K562 (cell line): ENCODE results near the gene IRF8. TPM values are rescaled to one million over a fixed set of nuclear protein-coding genes. Genes with fewer than 3 reads are reported as not detected.

Experiments used
- ATAC-seq: fragments of 200-7000 bp; cut with Tn5 transposase; 3 replicates; pipeline ENCODE4 v1.9.1; 2020; ENCODE audit warnings: moderate library complexity
- BruUV-seq: library from RNA; stranded (reverse); fragments of 400-500 nt; replicated peaks from 2 replicates; lab custom pipeline; 2021; lab: Mats Ljungman, UMichigan
- CTCF ChIA-PET: fragments of 300-600 bp; formaldehyde crosslinking; extraction: SDS; loops from one replicate; lab custom pipeline; 2021; ENCODE audit warnings: low intra/inter-chr PET ratio; lab: Yijun Ruan, JAX
- POLR2A ChIA-PET: fragments of 300-600, 350-650 bp; sonication (Branson Sonifier 250); formaldehyde crosslinking; extraction: SDS; loops from one replicate; lab custom pipeline; 2021; ENCODE audit warnings: antibody characterized with exemption, inconsistent platforms; lab: Yijun Ruan, JAX
- DNase-seq, 4 experiments: peaks; one replicate each; pipeline versions ENCODE4 v3.0.0 to v3.0.0-alpha.2; 2011 to 2018; ENCODE audit warnings: low spot score in 3 of 4, mixed read lengths in 3 of 4; ENCODE audit errors: extremely low read depth in 1 of 4
- FAIRE-seq: peaks from 2 replicates; lab custom pipeline; 2011; peaks lifted over from hg19 to GRCh38; lab: Jason Lieb, UNC
- H2AFZ ChIP-seq: 2 replicates; pipeline ENCODE4 v1.6.0; 2011; ENCODE audit warnings: low read depth, low read length, control low read depth, inconsistent platforms
- H3K27ac ChIP-seq: fragments of 200-600 bp; 3 replicates; pipeline ENCODE4 v1.8.0; 2011; ENCODE audit warnings: low read depth, mild to moderate bottlenecking, control low read depth, inconsistent platforms, low read length, moderate library complexity, mixed read lengths; ENCODE audit errors: extremely low read depth
- H3K27me3 ChIP-seq, 2 experiments: fragments of 300-600 bp in 1 of 2; 2 replicates in 1 of 2; 3 replicates in 1 of 2; pipeline versions ENCODE4 v1.6.0 to v1.8.0; 2011; ENCODE audit warnings: inconsistent platforms in 2 of 2, low read length in 2 of 2, mild to moderate bottlenecking in 1 of 2, mixed read lengths in 1 of 2, moderate library complexity in 1 of 2; ENCODE audit not compliant: control insufficient read depth in 2 of 2, insufficient read depth in 2 of 2
- H3K36me3 ChIP-seq: fragments of 300-600 bp; 3 replicates; pipeline ENCODE4 v1.8.0; 2011; ENCODE audit warnings: mild to moderate bottlenecking, low read length, inconsistent platforms; ENCODE audit not compliant: control insufficient read depth, insufficient read depth
- H3K4me1 ChIP-seq, 2 experiments: fragments of 200-600 bp in 1 of 2; replicated peaks in 1 of 2; 2 replicates in 1 of 2; 3 replicates in 1 of 2; pipeline versions ENCODE4 v1.5.1 to v1.8.0; 2011; ENCODE audit warnings: inconsistent platforms in 2 of 2, low read length in 2 of 2, mild to moderate bottlenecking in 1 of 2, mixed read lengths in 1 of 2, moderate library complexity in 1 of 2; ENCODE audit not compliant: control insufficient read depth in 2 of 2, insufficient read depth in 2 of 2
- H3K4me2 ChIP-seq: 2 replicates; pipeline ENCODE4 v1.6.1; 2011; ENCODE audit warnings: low read length, control low read depth, inconsistent platforms, mixed read lengths; ENCODE audit not compliant: insufficient read depth
- H3K4me3 ChIP-seq: fragments of 200-600 bp; sonication (generic), shearing (Covaris generic); 2 replicates; pipeline ENCODE4 v1.5.1; 2016; ENCODE audit warnings: control low read depth, inconsistent platforms
- H3K79me2 ChIP-seq: fragments of 200-600 bp; 3 replicates; pipeline ENCODE4 v1.8.0; 2011; ENCODE audit warnings: low read length, inconsistent platforms; ENCODE audit not compliant: control insufficient read depth, insufficient read depth
- H3K9ac ChIP-seq, 2 experiments: 2 replicates each; pipeline versions ENCODE4 v1.6.0 to v1.6.1; 2011; ENCODE audit warnings: low read depth in 2 of 2, low read length in 2 of 2, control low read depth in 1 of 2, inconsistent platforms in 1 of 2, mild to moderate bottlenecking in 1 of 2, mixed read lengths in 1 of 2; ENCODE audit not compliant: insufficient read depth in 1 of 2
- H3K9me1 ChIP-seq: one replicate; pipeline ENCODE4 v1.6.0; 2011; ENCODE audit warnings: inconsistent platforms, mild to moderate bottlenecking, low read length, moderate library complexity; ENCODE audit not compliant: control insufficient read depth, insufficient read depth
- H3K9me3 ChIP-seq: replicated peaks from 2 replicates; pipeline ENCODE4 v1.5.1; 2011; ENCODE audit warnings: low read depth, low read length, inconsistent platforms; ENCODE audit not compliant: control insufficient read depth, insufficient read depth
- H4K20me1 ChIP-seq: replicated peaks from 2 replicates; pipeline ENCODE4 v1.6.1; 2011; ENCODE audit warnings: low read length, inconsistent platforms, mixed read lengths; ENCODE audit not compliant: control insufficient read depth, insufficient read depth
- DDX20 ChIP-seq: fragments of 450-650 bp; IDR thresholded peaks from 2 replicates; pipeline ENCODE4 v1.6.1; 2016; ENCODE audit warnings: missing genetic modification characterization, low read depth, mild to moderate bottlenecking, missing compliant biosample characterization, moderate library complexity
- DPF2 ChIP-seq: fragments of 450-650 bp; IDR thresholded peaks from 2 replicates; pipeline ENCODE4 v1.6.1; 2016
- GABPB2 ChIP-seq: fragments of 250-450 bp; sonication (Bioruptor Pico); conservative IDR thresholded peaks from 2 replicates; pipeline ENCODE4 v1.5.1; 2021; ENCODE audit warnings: mild to moderate bottlenecking
- GATA2 ChIP-seq: sonication (generic); formaldehyde crosslinking; IDR thresholded peaks from 2 replicates; pipeline ENCODE4 v1.4.0; 2020; ENCODE audit warnings: mild to moderate bottlenecking, missing genetic modification reagents
- NFE2L1 ChIP-seq: fragments of 450-650 bp; IDR thresholded peaks from 2 replicates; pipeline ENCODE4 v1.6.1; 2016; ENCODE audit warnings: missing genetic modification characterization, low read depth, mild to moderate bottlenecking, missing compliant biosample characterization, moderate library complexity, borderline replicate concordance
- RAD51 ChIP-seq: fragments of 450-650 bp; IDR thresholded peaks from 2 replicates; pipeline ENCODE4 v1.7.1; 2016; ENCODE audit warnings: low read depth, mild to moderate bottlenecking, borderline replicate concordance
- RUNX1 ChIP-seq: sonication (generic); IDR thresholded peaks from 2 replicates; pipeline ENCODE4 v1.6.1; 2016; ENCODE audit warnings: antibody characterized with exemption, low read depth
- SUPT5H ChIP-seq: fragments of 450-650 bp; IDR thresholded peaks from 2 replicates; pipeline ENCODE4 v1.6.1; 2016
- WHSC1 ChIP-seq: IDR thresholded peaks from one replicate; pipeline ENCODE4 v1.6.1; 2012; ENCODE audit warnings: low read length, control low read depth, inconsistent platforms
- ZNF140 ChIP-seq: fragments of 250-450 bp; sonication (Bioruptor Pico); IDR thresholded peaks from 2 replicates; pipeline ENCODE4 v1.8.0; 2021; ENCODE audit warnings: moderate library complexity, mild to moderate bottlenecking, inconsistent platforms
- ZNF282 ChIP-seq: sonication (generic); formaldehyde crosslinking; IDR thresholded peaks from 2 replicates; pipeline ENCODE4 v1.8.1; 2023; ENCODE audit warnings: missing genetic modification reagents
- ZNF764 ChIP-seq: fragments of 250-450 bp; sonication (Bioruptor Pico); IDR thresholded peaks from 2 replicates; pipeline ENCODE4 v1.4.0; 2020; ENCODE audit warnings: low read depth, mild to moderate bottlenecking, moderate library complexity
- WGBS: fragments of 100-300 bp; shearing (Covaris generic); methylation state at CpG from one replicate; pipeline ENCODE4 v1.1.6; 2016; ENCODE audit warnings: low coverage, mixed read lengths; ENCODE audit not compliant: insufficient coverage; ENCODE audit errors: missing lambda C conversion rate; 5-methylcytosine and 5-hydroxymethylcytosine counted together
- in situ Hi-C: fragments of 300-500 bp; cut with MboI; formaldehyde crosslinking; loops from 4 replicates; pipeline ENCODE4 v1.15.0; 2018; ENCODE audit warnings: inconsistent platforms, mixed read lengths
- intact Hi-C: fragments of 100-400 bp; cut with micrococcal nuclease; formaldehyde crosslinking; loops from 2 replicates; pipeline ENCODE4 v1.14.2; 2022
- polyA plus RNA-seq, 8 experiments: library from polyadenylated mRNA; depleted of rRNA in 4 of 8; stranded (reverse) in 5 of 8; unstranded in 3 of 8; fragments of >200 nt; fragmentation: Nextera tagmentation in 2 of 8; fragmentation: Illumina TruSeq in 1 of 8; extraction: Ambion mirVana in 2 of 8; extraction: Trizol in 1 of 8; gene quantifications; 2 replicates each; pipeline versions ENCODE4 v1.2.1 to v1.2.3, GENCODE V29; 2011 to 2014; ENCODE audit warnings: inconsistent platforms in 1 of 8, missing spikeins in 1 of 8
- total RNA-seq, 7 experiments: library from RNA; depleted of rRNA in 6 of 7; stranded (reverse); fragments of >200 nt in 6 of 7; fragmentation: Illumina TruSeq in 2 of 7; extraction: Trizol in 2 of 7; gene quantifications; 2 replicates each; pipeline versions ENCODE4 v1.2.1 to v1.2.3, GENCODE V29; 2011 to 2021; ENCODE audit warnings: low replicate concordance in 1 of 7
- TF ChIP-seq, protein P1 (sequence below), 2 experiments: fragments of 450-650 bp in 1 of 2; sonication (generic) in 1 of 2; formaldehyde crosslinking; conservative IDR thresholded peaks; 2 replicates each; pipeline versions ENCODE4 v1.4.0 to v1.8.1; 2020 to 2022; ENCODE audit warnings: mild to moderate bottlenecking in 1 of 2, missing genetic modification reagents in 1 of 2
- TF ChIP-seq, protein P2 (sequence below), 2 experiments: fragments of 450-650 bp in 1 of 2; IDR thresholded peaks; 2 replicates each; pipeline ENCODE4 v1.6.1; 2011 to 2017; ENCODE audit warnings: low read depth in 2 of 2, antibody characterized with exemption in 1 of 2, borderline replicate concordance in 1 of 2, low read length in 1 of 2, mild to moderate bottlenecking in 1 of 2, mixed read lengths in 1 of 2; ENCODE audit not compliant: control insufficient read depth in 1 of 2
- TF ChIP-seq, protein P3 (sequence below): fragments of 200-800 bp; sonication (Bioruptor generic); IDR thresholded peaks from 2 replicates; pipeline ENCODE4 v1.6.1; 2017; ENCODE audit warnings: missing genetic modification characterization, missing compliant biosample characterization

IRF8 gene
- total and polyA plus RNA-seq, 9 of the 15 experiments (the other 6 are each of a cell fraction or from before 2014, with no cell fraction given), result 0.01 to 0.98 TPM; not detected in 7

DNA sequence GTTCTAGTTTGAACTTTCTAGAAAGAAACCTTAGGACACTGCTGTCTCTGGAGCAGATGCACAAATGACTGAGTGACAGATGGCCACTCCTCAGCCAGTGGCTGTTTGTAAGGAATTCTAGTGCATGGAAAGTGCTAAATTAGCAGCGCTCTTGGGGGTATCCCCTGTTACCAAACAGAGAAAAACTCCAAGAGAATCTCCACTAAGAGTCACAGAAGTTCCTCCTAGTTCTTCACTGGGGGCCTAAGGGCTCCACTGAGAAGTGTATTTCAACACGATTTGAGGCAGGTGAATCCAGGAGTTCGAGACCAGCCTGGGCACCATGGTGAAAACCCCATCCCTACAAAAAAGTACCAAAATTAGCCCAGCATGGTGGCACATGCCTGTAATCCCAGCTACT lies 18.1 kb upstream of the IRF8 start:
- intact Hi-C loops, result no loop called here
- WGBS, result 0% methylated on average over 3 of the region's 3 CpGs
- CTCF ChIA-PET, result no interaction called here

DNA sequence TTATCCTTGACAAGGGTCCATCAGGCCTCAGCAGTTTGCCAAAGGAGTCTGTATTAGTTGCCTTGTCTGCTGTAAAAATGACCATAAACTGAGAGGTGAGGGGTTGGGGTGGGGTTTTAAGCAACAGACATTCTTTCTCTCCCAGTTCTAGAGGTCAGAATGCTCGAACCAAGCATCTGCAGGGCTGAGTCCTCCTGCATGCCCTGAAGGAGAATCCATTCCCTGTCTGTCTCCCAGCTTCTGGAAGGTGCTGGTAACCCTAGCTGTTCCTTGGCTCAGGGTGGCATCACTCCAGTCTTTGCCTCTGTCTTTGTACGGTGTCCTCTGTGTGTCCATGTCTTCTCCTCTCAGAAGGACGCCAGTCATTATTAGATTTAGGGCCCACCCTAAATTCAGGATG lies 17.5 kb upstream of the IRF8 start:
- no TSS peak for BruUV-seq
- CTCF ChIA-PET, result no interaction called here
- in situ Hi-C loops, result no loop called here
- TF ChIP-seq RUNX1, result no peak
- no peak for TF ChIP-seq RAD51
- TF ChIP-seq, protein P1, sequence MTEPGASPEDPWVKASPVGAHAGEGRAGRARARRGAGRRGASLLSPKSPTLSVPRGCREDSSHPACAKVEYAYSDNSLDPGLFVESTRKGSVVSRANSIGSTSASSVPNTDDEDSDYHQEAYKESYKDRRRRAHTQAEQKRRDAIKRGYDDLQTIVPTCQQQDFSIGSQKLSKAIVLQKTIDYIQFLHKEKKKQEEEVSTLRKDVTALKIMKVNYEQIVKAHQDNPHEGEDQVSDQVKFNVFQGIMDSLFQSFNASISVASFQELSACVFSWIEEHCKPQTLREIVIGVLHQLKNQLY (CRISPR knock-in tag; conservative IDR thresholded peaks at IDR 0.05), result no peak
- no peak for TF ChIP-seq DDX20 (tag)
- no peak for TF ChIP-seq ZNF282
- TF ChIP-seq, protein P2, sequence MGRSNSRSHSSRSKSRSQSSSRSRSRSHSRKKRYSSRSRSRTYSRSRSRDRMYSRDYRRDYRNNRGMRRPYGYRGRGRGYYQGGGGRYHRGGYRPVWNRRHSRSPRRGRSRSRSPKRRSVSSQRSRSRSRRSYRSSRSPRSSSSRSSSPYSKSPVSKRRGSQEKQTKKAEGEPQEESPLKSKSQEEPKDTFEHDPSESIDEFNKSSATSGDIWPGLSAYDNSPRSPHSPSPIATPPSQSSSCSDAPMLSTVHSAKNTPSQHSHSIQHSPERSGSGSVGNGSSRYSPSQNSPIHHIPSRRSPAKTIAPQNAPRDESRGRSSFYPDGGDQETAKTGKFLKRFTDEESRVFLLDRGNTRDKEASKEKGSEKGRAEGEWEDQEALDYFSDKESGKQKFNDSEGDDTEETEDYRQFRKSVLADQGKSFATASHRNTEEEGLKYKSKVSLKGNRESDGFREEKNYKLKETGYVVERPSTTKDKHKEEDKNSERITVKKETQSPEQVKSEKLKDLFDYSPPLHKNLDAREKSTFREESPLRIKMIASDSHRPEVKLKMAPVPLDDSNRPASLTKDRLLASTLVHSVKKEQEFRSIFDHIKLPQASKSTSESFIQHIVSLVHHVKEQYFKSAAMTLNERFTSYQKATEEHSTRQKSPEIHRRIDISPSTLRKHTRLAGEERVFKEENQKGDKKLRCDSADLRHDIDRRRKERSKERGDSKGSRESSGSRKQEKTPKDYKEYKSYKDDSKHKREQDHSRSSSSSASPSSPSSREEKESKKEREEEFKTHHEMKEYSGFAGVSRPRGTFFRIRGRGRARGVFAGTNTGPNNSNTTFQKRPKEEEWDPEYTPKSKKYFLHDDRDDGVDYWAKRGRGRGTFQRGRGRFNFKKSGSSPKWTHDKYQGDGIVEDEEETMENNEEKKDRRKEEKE (IDR thresholded peaks at IDR 0.05; ENCODE audit: borderline replicate concordance in 1 of 2, control insufficient read depth in 1 of 2, low read depth in 2 of 2, low read length in 1 of 2), result no peak
- TF ChIP-seq, protein P3, sequence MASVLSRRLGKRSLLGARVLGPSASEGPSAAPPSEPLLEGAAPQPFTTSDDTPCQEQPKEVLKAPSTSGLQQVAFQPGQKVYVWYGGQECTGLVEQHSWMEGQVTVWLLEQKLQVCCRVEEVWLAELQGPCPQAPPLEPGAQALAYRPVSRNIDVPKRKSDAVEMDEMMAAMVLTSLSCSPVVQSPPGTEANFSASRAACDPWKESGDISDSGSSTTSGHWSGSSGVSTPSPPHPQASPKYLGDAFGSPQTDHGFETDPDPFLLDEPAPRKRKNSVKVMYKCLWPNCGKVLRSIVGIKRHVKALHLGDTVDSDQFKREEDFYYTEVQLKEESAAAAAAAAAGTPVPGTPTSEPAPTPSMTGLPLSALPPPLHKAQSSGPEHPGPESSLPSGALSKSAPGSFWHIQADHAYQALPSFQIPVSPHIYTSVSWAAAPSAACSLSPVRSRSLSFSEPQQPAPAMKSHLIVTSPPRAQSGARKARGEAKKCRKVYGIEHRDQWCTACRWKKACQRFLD (CRISPR knock-in tag), result no peak
- no peak for TF ChIP-seq WHSC1

More for the DNA sequence above, 18.1 kb upstream of the IRF8 start:
- H3K36me3 ChIP-seq, result no peaks in the 10 kb centered on the region
- POLR2A ChIA-PET, result no interaction called here
- no peak overlapping the region for H3K9ac ChIP-seq
- peaks cover 23 to 29% of the 10 kb centered on the region in 2 experiments; a peak in 4 of 5 replicates for H3K27me3 ChIP-seq
- H3K4me1 ChIP-seq, result no peaks in the 10 kb centered on the region
- DNase-seq, result no peak
- BruUV-seq, result no TSS peak
- H3K9me1 ChIP-seq, result no peaks in the 10 kb centered on the region
- H3K4me2 ChIP-seq, result no peak overlapping the region
- no peak for FAIRE-seq
- no peak for TF ChIP-seq ZNF140
- TF ChIP-seq NFE2L1 (tag), result no peak
- TF ChIP-seq GATA2 (CRISPR knock-in tag), result no peak
- no peak for TF ChIP-seq DPF2
- TF ChIP-seq SUPT5H, result no peak
- TF ChIP-seq ZNF764, result no peak
- no peak for TF ChIP-seq GABPB2 (CRISPR knock-in tag)
- TF ChIP-seq, all 486 proteins: peak for 0
- ATAC-seq, result no peak
- Histone ChIP-seq H4K20me1 (no peaks in the 10 kb centered on the region; the same call in 1 of the 2 replicates), H3K4me3 (no peak overlapping the region), H3K79me2 (no peaks in the 10 kb centered on the region), H2AFZ (no peak overlapping the region), H3K9me3 (no peaks in the 10 kb centered on the region), H3K27ac (no peak overlapping the region)
- in situ Hi-C loops, result no loop called here

More for the DNA sequence above, 17.5 kb upstream of the IRF8 start:
- H3K27ac ChIP-seq, result no peak overlapping the region
- POLR2A ChIA-PET, result no interaction called here
- no peak overlapping the region for H3K4me2 ChIP-seq
- no peaks in the 10 kb centered on the region for H3K9me1 ChIP-seq
- no peak overlapping the region for H2AFZ ChIP-seq
- H3K9ac ChIP-seq, result no peak overlapping the region
- FAIRE-seq (no peak), ATAC-seq (no peak), DNase-seq (no peak)
- H4K20me1 ChIP-seq, result no peaks in the 10 kb centered on the region; the same call in 1 of the 2 replicates
- no peaks in the 10 kb centered on the region for H3K4me1 ChIP-seq
- 0% methylated on average over 3 of the region's 3 CpGs for WGBS
- H3K27me3 ChIP-seq, result peaks cover 23 to 29% of the 10 kb centered on the region in 2 experiments; a peak in 4 of 5 replicates
- H3K4me3 ChIP-seq, result no peak overlapping the region
- no peaks in the 10 kb centered on the region for H3K9me3 ChIP-seq
- no peaks in the 10 kb centered on the region for H3K36me3 ChIP-seq
- no peaks in the 10 kb centered on the region for H3K79me2 ChIP-seq
- intact Hi-C loops, result no loop called here
